Body of pancreas (tissue), 4 donors: Measurements from ENCODE around the gene OSBP2. TPM values are rescaled to one million over a fixed set of nuclear protein-coding genes. Genes with fewer than 3 reads are reported as not detected.
A peak's percentile ranks its signal among the peaks of the same experiment; 100 is the strongest.

ENCODE experiments used
- ATAC-seq: fragments of 150-250 bp; one replicate; pipeline ENCODE4 v1.9.1; 2016
- DNase-seq, 4 donors: peaks; one replicate each; pipeline ENCODE4 v3.0.0-alpha.2; 2019
- H3K27ac ChIP-seq, 4 donors: fragments of 200-600 bp; sonication (generic); 1 replicate in 3 of 4; 2 replicates in 1 of 4; pipeline versions ENCODE4 v1.5.1 to v1.6.1; 2016 to 2019; ENCODE audit warnings: mild to moderate bottlenecking in 1 of 4, mixed read lengths in 1 of 4, moderate library complexity in 1 of 4
- H3K27me3 ChIP-seq, 2 donors: fragments of 200-600 bp; sonication (generic); one replicate each; pipeline ENCODE4 v1.6.0; 2016; ENCODE audit warnings: mild to moderate bottlenecking in 1 of 2
- H3K36me3 ChIP-seq, 2 donors: fragments of 200-600 bp; sonication (generic); replicated peaks in 1 of 2; 2 replicates each; pipeline ENCODE4 v1.5.1; 2016; ENCODE audit warnings: low read depth in 2 of 2; ENCODE audit not compliant: insufficient read depth in 1 of 2
- H3K4me1 ChIP-seq: fragments of 200-600 bp; sonication (generic); one replicate; pipeline ENCODE4 v1.6.0; 2016
- H3K4me3 ChIP-seq, 2 donors: fragments of 200-600 bp; sonication (generic); 1 replicate in 1 of 2; 2 replicates in 1 of 2; pipeline ENCODE4 v1.5.1; 2016 to 2019
- H3K9me3 ChIP-seq, 3 donors: fragments of 200-600 bp; sonication (generic); 1 replicate in 2 of 3; 2 replicates in 1 of 3; pipeline ENCODE4 v1.5.1; 2016
- POLR2A ChIP-seq, 3 donors: fragments of 450-650 bp; IDR thresholded peaks; one replicate each; pipeline ENCODE4 v1.6.1; 2016; ENCODE audit warnings: antibody characterized with exemption in 3 of 3, mild to moderate bottlenecking in 2 of 3
- WGBS, 2 donors: methylation state at CpG; one replicate each; pipeline ENCODE4 v1.1.5; 2017; 5-methylcytosine and 5-hydroxymethylcytosine counted together
- intact Hi-C: fragments of 100-400 bp; cut with DNase I; formaldehyde crosslinking; loops from one replicate; pipeline ENCODE4 v1.15.1; 2023
- total RNA-seq, 2 donors: library from RNA; depleted of rRNA; stranded (reverse); fragments of >200 nt; gene quantifications; one replicate each; pipeline ENCODE4 v1.1.0, GENCODE V29; 2016
- TF ChIP-seq, protein P1 (sequence below), 7 experiments: fragments of 450-650 bp in 4 of 7; fragments of 200-600 bp in 3 of 7; sonication (generic) in 3 of 7; IDR thresholded peaks; one replicate each; pipeline ENCODE4 v1.5.1; 2016 to 2019; ENCODE audit warnings: antibody characterized with exemption in 7 of 7

The OSBP2 gene
- total RNA-seq, 2 donors from 2014 or later = 2.3 to 3.0 TPM

DNA sequence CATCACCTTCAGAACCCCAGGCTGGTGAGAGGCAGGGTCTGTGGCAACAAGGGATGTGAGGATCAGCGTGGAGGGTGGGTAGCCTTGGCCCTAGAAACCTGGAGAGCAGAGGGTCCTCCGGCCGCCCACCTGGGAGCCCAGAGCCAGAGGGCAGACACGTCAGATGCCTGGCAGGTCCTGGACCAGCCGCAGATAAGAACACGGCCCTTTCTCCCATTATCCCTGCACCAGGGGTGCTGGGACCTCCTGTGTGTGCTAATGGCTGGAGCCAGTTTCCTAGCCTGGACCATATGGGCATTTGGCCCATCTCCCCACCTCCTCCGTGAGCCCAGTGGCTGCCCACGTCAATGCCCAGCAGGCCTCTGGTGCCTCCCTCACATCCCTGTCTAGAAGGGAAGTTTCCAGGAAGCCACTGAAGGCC, 185.5 kb downstream of the OSBP2 start:
- TF ChIP-seq POLR2A (IDR thresholded peaks at IDR 0.05) = no peak
- TF ChIP-seq, protein P1, sequence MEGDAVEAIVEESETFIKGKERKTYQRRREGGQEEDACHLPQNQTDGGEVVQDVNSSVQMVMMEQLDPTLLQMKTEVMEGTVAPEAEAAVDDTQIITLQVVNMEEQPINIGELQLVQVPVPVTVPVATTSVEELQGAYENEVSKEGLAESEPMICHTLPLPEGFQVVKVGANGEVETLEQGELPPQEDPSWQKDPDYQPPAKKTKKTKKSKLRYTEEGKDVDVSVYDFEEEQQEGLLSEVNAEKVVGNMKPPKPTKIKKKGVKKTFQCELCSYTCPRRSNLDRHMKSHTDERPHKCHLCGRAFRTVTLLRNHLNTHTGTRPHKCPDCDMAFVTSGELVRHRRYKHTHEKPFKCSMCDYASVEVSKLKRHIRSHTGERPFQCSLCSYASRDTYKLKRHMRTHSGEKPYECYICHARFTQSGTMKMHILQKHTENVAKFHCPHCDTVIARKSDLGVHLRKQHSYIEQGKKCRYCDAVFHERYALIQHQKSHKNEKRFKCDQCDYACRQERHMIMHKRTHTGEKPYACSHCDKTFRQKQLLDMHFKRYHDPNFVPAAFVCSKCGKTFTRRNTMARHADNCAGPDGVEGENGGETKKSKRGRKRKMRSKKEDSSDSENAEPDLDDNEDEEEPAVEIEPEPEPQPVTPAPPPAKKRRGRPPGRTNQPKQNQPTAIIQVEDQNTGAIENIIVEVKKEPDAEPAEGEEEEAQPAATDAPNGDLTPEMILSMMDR (IDR thresholded peaks at IDR 0.05) = no peak
- Histone ChIP-seq H3K36me3 (no peaks in the 10 kb centered on the region), H3K4me3 (no peak overlapping the region), H3K4me1 (peaks cover 6% of the 10 kb centered on the region), H3K9me3 (no peaks in the 10 kb centered on the region), H3K27me3 (no peaks in the 10 kb centered on the region), H3K27ac (no peak overlapping the region)
- ATAC-seq (no peak), DNase-seq (no peak)
- 80 to 95% methylated on average over 1 to 8 of the region's 8 CpGs for WGBS, 2 donors
- intact Hi-C loops = no loop called here

DNA sequence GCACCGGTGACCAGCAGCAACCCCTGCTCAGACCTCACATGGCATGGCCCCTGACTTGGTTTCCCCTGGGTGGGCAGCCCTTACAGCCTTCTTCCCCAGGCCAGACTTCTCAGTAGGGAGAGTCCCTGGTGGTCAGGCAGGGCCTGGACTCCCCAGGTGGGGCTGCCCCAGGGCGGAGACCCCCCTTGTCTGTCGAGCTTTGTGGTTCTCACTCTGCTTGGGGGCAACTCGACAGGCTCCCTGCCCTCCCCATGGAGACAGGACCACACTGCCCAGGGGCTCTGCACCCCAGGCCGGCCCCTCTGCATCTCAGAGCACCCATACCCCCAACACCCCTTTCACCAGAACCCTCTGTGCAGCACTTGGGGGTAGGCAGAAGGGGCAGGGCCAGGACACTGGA, 186.2 kb downstream of the OSBP2 start:
- intact Hi-C loops = no loop called here
- WGBS, 2 donors = 85 to 100% methylated on average over 4 to 5 of the region's 5 CpGs

DNA sequence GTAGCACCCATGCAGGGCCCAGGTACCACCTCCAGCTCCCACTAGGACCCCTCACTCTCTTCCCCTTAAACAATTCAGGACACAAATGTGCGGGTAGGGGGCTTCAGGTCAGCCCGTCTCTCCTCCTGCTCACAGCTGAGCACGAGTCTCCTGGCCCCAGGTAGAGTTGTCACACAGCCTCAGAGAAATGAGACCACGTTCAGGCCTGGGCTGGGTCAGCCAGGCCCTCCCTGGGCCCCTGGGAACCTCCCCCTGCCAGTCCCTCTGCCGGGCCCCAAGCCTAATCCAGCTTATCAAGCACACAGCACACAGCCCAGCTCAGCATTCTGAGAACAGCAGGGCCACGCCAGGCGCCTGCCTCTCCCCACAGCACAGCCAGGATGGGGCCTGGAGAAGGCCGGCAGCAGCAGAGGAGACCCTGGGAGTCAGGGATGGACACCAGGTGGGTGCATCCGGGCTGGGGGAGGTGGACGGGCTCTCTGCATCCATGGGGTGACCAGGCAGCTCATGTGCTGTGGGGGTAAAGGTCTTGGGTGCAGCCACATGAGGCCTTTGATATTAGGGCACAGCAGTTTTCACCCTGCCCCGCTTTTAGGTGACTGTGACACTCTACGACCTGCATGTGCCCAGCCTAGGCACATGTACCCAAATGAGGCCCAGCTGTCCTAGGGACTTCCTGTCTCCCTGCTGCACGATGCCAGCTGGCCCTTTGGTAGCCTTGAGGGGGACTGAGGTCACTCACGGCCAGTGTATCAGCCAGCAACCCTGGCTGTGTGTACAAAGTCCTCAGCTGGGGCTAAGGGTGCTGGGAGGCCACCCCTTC, 186.9 kb downstream of the OSBP2 start:
- peaks cover 6% of the 10 kb centered on the region for H3K4me1 ChIP-seq
- no peak overlapping the region for H3K27ac ChIP-seq
- 52% methylated on average over 14 of the region's 14 CpGs; no CpG with 5 or more reads in 1 of the 2 donors for WGBS, 2 donors
- no peaks in the 10 kb centered on the region for H3K9me3 ChIP-seq
- H3K36me3 ChIP-seq = no peaks in the 10 kb centered on the region
- ATAC-seq = no peak
- no peak for TF ChIP-seq POLR2A (IDR thresholded peaks at IDR 0.05)
- TF ChIP-seq, protein P1 (IDR thresholded peaks at IDR 0.05) = no peak
- peak in 3 of 4 donors; percentile 16 to 42 (median 20) for DNase-seq
- H3K27me3 ChIP-seq = no peaks in the 10 kb centered on the region
- no peak overlapping the region for H3K4me3 ChIP-seq
- intact Hi-C loops = no loop called here

More for the DNA sequence above, 186.2 kb downstream of the OSBP2 start:
- no peaks in the 10 kb centered on the region for H3K36me3 ChIP-seq
- no peak overlapping the region for H3K27ac ChIP-seq
- H3K4me1 ChIP-seq = peaks cover 6% of the 10 kb centered on the region
- DNase-seq (no peak), ATAC-seq (no peak)
- no peak overlapping the region for H3K4me3 ChIP-seq
- H3K27me3 ChIP-seq = no peaks in the 10 kb centered on the region
- TF ChIP-seq POLR2A (IDR thresholded peaks at IDR 0.05) = no peak
- TF ChIP-seq, protein P1 (IDR thresholded peaks at IDR 0.05) = no peak
- no peaks in the 10 kb centered on the region for H3K9me3 ChIP-seq

DNA sequence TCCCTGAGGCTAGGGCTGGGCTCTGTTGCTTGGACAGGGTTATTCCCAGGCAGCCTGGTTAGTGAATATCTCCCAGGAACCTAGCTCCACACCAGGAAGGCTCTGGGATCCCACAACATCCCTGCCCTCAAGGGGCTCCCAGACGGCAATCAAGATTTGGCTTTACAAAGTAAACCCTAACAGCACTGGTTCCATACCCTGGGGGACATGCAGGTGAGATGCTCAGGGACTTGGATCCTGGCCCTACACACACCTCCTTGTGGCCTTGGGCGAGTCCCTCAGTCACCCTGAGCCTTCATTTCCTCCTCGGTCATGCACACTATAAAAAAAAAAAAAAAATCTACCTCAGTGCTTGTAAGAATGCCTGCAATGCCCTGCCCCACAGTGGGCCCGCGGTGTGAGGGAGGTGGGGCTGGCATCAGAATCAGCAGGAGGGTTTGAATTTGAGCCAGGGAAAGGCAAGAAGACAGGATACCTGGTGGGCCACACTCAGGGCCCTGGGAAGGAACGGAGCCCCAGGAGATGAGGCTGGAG, 187.6 kb downstream of the OSBP2 start:
- ATAC-seq = no peak
- Histone ChIP-seq H3K27me3 (no peaks in the 10 kb centered on the region), H3K36me3 (no peaks in the 10 kb centered on the region), H3K9me3 (no peaks in the 10 kb centered on the region), H3K4me1 (peaks cover 6% of the 10 kb centered on the region), H3K4me3 (no peak overlapping the region), H3K27ac (no peak overlapping the region)
- peak in 1 of 4 donors; percentile 17 for DNase-seq
- intact Hi-C loops = no loop called here
- WGBS, 2 donors = 51 to 68% methylated on average over 6 of the region's 6 CpGs
- TF ChIP-seq POLR2A (IDR thresholded peaks at IDR 0.05) = no peak
- TF ChIP-seq, protein P1 (IDR thresholded peaks at IDR 0.05) = no peak
